A673 (cell line): ENCODE results near the gene CAMSAP1. TPM values are rescaled to one million over a fixed set of nuclear protein-coding genes. Genes with fewer than 3 reads are reported as not detected.

ENCODE experiments used
- BruUV-seq: library from RNA; stranded (reverse); fragments of 400-500 nt; replicated peaks from 2 replicates; lab custom pipeline; 2021; lab: Mats Ljungman, UMichigan
- CTCF ChIA-PET: fragments of 300-600 bp; sonication (Branson Sonifier 250); formaldehyde crosslinking; loops from one replicate; lab custom pipeline; 2022; ENCODE audit warnings: antibody characterized with exemption; lab: Charles Lee
- POLR2A ChIA-PET: fragments of 300-600 bp; sonication (Branson Sonifier 250); formaldehyde crosslinking; loops from one replicate; lab custom pipeline; 2022; ENCODE audit warnings: antibody characterized with exemption; ENCODE audit not compliant: low non-redundant PET; lab: Charles Lee
- DNase-seq: peaks from one replicate; pipeline ENCODE4 v3.0.0-alpha.2; 2015; ENCODE audit warnings: low spot score
- H3K27ac ChIP-seq: fragments of 200-600 bp; sonication (generic); 2 replicates; pipeline ENCODE4 v1.5.1; 2016; ENCODE audit warnings: mixed run types, low read depth, mild to moderate bottlenecking, mixed read lengths, antibody characterized with exemption, low read length; ENCODE audit not compliant: poor library complexity, severe bottlenecking
- H3K27me3 ChIP-seq: fragments of 200-600 bp; sonication (generic); replicated peaks from 2 replicates; pipeline ENCODE4 v1.6.1; 2017; ENCODE audit warnings: mixed run types, low read depth, mild to moderate bottlenecking, mixed read lengths, antibody characterized with exemption, low read length; ENCODE audit not compliant: insufficient read depth, poor library complexity
- H3K36me3 ChIP-seq: fragments of 200-600 bp; sonication (generic); 2 replicates; pipeline ENCODE4 v1.6.1; 2016; ENCODE audit warnings: mixed run types, mild to moderate bottlenecking, mixed read lengths, antibody characterized with exemption, low read length; ENCODE audit not compliant: insufficient read depth, poor library complexity, severe bottlenecking
- H3K4me1 ChIP-seq: fragments of 200-600 bp; sonication (generic); 2 replicates; pipeline ENCODE4 v1.6.1; 2017; ENCODE audit warnings: mixed run types, mild to moderate bottlenecking, mixed read lengths, antibody characterized with exemption, low read length; ENCODE audit not compliant: insufficient read depth, poor library complexity, severe bottlenecking
- H3K4me3 ChIP-seq: fragments of 200-600 bp; sonication (generic); 2 replicates; pipeline ENCODE4 v1.5.1; 2016; ENCODE audit warnings: low read depth, mixed run types, mild to moderate bottlenecking, mixed read lengths, low read length; ENCODE audit not compliant: poor library complexity, severe bottlenecking
- H3K9me3 ChIP-seq: fragments of 200-600 bp; sonication (generic); 2 replicates; pipeline ENCODE4 v1.6.1; 2016; ENCODE audit warnings: mixed run types, low read depth, mild to moderate bottlenecking, mixed read lengths, antibody characterized with exemption, low read length; ENCODE audit not compliant: poor library complexity, severe bottlenecking
- CTCF ChIP-seq: fragments of 300-800, 200-600 bp; sonication (generic); conservative IDR thresholded peaks from 2 replicates; pipeline ENCODE4 v1.5.1; 2017; ENCODE audit warnings: low read depth, mild to moderate bottlenecking, antibody characterized with exemption, low read length, moderate library complexity, mixed read lengths
- EZH2 ChIP-seq: fragments of 200-600 bp; sonication (generic); IDR thresholded peaks from 2 replicates; pipeline ENCODE4 v1.6.1; 2017; ENCODE audit warnings: borderline replicate concordance, low read depth, mild to moderate bottlenecking, mixed read lengths, antibody characterized with exemption, low read length; ENCODE audit not compliant: poor library complexity, severe bottlenecking
- intact Hi-C: fragments of 100-400 bp; cut with micrococcal nuclease; formaldehyde crosslinking; loops from one replicate; pipeline ENCODE4 v1.10.0; 2022; ENCODE audit not compliant: unreplicated experiment
- total RNA-seq: library from RNA; stranded (reverse); gene quantifications from 2 replicates; pipeline ENCODE4 v1.2.3, GENCODE V29; 2021

Gene CAMSAP1
- total RNA-seq, 1 experiment from 2014 or later, result 52.3 TPM

GRCh38 chr9:135884328-135885035 lies 22.9 kb downstream of the CAMSAP1 start:
- CTCF ChIA-PET, result no interaction called here
- no peak for DNase-seq
- no peaks in the 10 kb centered on the region for H3K36me3 ChIP-seq
- H3K4me1 ChIP-seq, result peaks cover 41% of the 10 kb centered on the region
- H3K4me3 ChIP-seq, result no peak overlapping the region
- H3K27me3 ChIP-seq, result no peaks in the 10 kb centered on the region
- H3K9me3 ChIP-seq, result no peaks in the 10 kb centered on the region
- BruUV-seq, result no TSS peak
- H3K27ac ChIP-seq, result no peak overlapping the region
- POLR2A ChIA-PET, result no interaction called here
- TF ChIP-seq CTCF (no peak), EZH2 (no peak)
- intact Hi-C loops, result no loop called here

GRCh38 chr9:135883410-135884089 lies 23.8 kb downstream of the CAMSAP1 start:
- no peaks in the 10 kb centered on the region for H3K9me3 ChIP-seq
- DNase-seq, result no peak
- ChIA-PET CTCF (interaction anchor here (0.6 kb wide), 1 partner anchor 41 kb away, joined by 3 read pairs; no protein-coding TSS in a partner anchor), POLR2A (no interaction called here)
- no peaks in the 10 kb centered on the region for H3K27me3 ChIP-seq
- intact Hi-C loops, result no loop called here
- no peak for TF ChIP-seq EZH2
- TF ChIP-seq CTCF, result no peak
- BruUV-seq, result no TSS peak
- no peaks in the 10 kb centered on the region for H3K36me3 ChIP-seq
- peaks cover 35% of the 10 kb centered on the region for H3K4me1 ChIP-seq
- no peak overlapping the region for H3K4me3 ChIP-seq
- H3K27ac ChIP-seq, result no peak overlapping the region

- Histone ChIP-seq H3K9me3 (no peaks in the 10 kb centered on the region), H3K27ac (no peak overlapping the region), H3K36me3 (no peaks in the 10 kb centered on the region), H3K27me3 (no peaks in the 10 kb centered on the region), H3K4me3 (no peak overlapping the region), H3K4me1 (peaks cover 22% of the 10 kb centered on the region)
- DNase-seq, result no peak
- TF ChIP-seq CTCF (no peak), EZH2 (no peak)
- CTCF ChIA-PET, result no interaction called here
- POLR2A ChIA-PET, result no interaction called here
- intact Hi-C loops, result no loop called here
- no TSS peak for BruUV-seq
Observed at GRCh38 chr9:135882011-135882410, 25.3 kb downstream of the CAMSAP1 start.
